Activated CD8-positive, alpha-beta memory T cell treated with anti-CD3 and anti-CD28 coated beads, Interleukin-2, amount 10 ng/mL, durations not matched to agents 7 days and 5 days (primary cell): ENCODE measurements around the gene KCNK2. TPM values are rescaled to one million over a fixed set of nuclear protein-coding genes. Genes with fewer than 3 reads are reported as not detected.

Source experiments
- ATAC-seq: fragments of 150-1000 bp; cut with Tn5 transposase; one replicate; pipeline ENCODE4 v1.10.0; 2021; ENCODE audit warnings: moderate library complexity
- CTCF ChIA-PET: fragments of 350-600 bp; sonication (Branson Sonifier 250); formaldehyde crosslinking; loops from one replicate; lab custom pipeline; 2021; ENCODE audit warnings: antibody characterized with exemption; lab: Charles Lee
- DNase-seq: peaks from one replicate; pipeline ENCODE4 v3.0.0-alpha.2; 2020
- H3K27ac Mint-ChIP-seq: one replicate; pipeline ENCODE4 v1.8.0; 2021; ENCODE audit warnings: mild to moderate bottlenecking, mixed read lengths
- H3K27me3 Mint-ChIP-seq: one replicate; pipeline ENCODE4 v1.8.0; 2021; ENCODE audit warnings: mixed read lengths
- H3K36me3 Mint-ChIP-seq: one replicate; pipeline ENCODE4 v1.8.0; 2021; ENCODE audit warnings: mild to moderate bottlenecking, mixed read lengths
- H3K4me1 Mint-ChIP-seq: one replicate; pipeline ENCODE4 v1.8.0; 2021; ENCODE audit warnings: mixed read lengths
- H3K4me3 Mint-ChIP-seq: one replicate; pipeline ENCODE4 v1.8.0; 2021; ENCODE audit warnings: mild to moderate bottlenecking, moderate library complexity, mixed read lengths
- H3K9me3 Mint-ChIP-seq: one replicate; pipeline ENCODE4 v1.8.0; 2022; ENCODE audit warnings: low read depth, mixed read lengths
- total RNA-seq, 2 experiments: library from RNA; stranded (reverse); gene quantifications; one replicate each; pipeline ENCODE4 v1.2.3, GENCODE V29; 2021

Gene KCNK2
- total RNA-seq, 2 experiments from 2014 or later: not detected

- CTCF ChIA-PET: no interaction called here
- Mint-ChIP-seq H3K27ac (no peak overlapping the region), H3K4me1 (no peaks in the 10 kb centered on the region), H3K27me3 (peaks cover 12% of the 10 kb centered on the region), H3K36me3 (no peaks in the 10 kb centered on the region), H3K9me3 (peaks cover 3% of the 10 kb centered on the region), H3K4me3 (no peak overlapping the region)
- no peak for DNase-seq
- ATAC-seq: no peak
Observed at GRCh38 chr1:215076322-215076721, 6.2 kb upstream of the KCNK2 start.

- Mint-ChIP-seq H3K27ac (no peak overlapping the region), H3K4me3 (no peak overlapping the region), H3K27me3 (peaks cover 36% of the 10 kb centered on the region), H3K4me1 (no peaks in the 10 kb centered on the region), H3K9me3 (peaks cover 3% of the 10 kb centered on the region), H3K36me3 (peaks cover 3% of the 10 kb centered on the region)
- CTCF ChIA-PET: no interaction called here
- ATAC-seq: no peak
- DNase-seq: no peak
Observed at GRCh38 chr1:215079456-215079855, 3.1 kb upstream of the KCNK2 start.

GRCh38 chr1:215081661-215082531 is 641 bp upstream of the KCNK2 start:
- Mint-ChIP-seq H3K27ac (no peak overlapping the region), H3K36me3 (peaks cover 3% of the 10 kb centered on the region), H3K9me3 (peaks cover 3% of the 10 kb centered on the region), H3K4me1 (no peaks in the 10 kb centered on the region), H3K4me3 (no peak overlapping the region), H3K27me3 (peaks cover 39% of the 10 kb centered on the region)
- CTCF ChIA-PET: no interaction called here
- ATAC-seq (no peak), DNase-seq (no peak)

GRCh38 chr1:215083383-215083961 is 935 bp downstream of the KCNK2 start:
- Mint-ChIP-seq H3K27ac (no peak overlapping the region), H3K9me3 (no peaks in the 10 kb centered on the region), H3K4me1 (no peaks in the 10 kb centered on the region), H3K27me3 (peaks cover 39% of the 10 kb centered on the region), H3K36me3 (peaks cover 3% of the 10 kb centered on the region), H3K4me3 (no peak overlapping the region)
- CTCF ChIA-PET: no interaction called here
- DNase-seq (no peak), ATAC-seq (no peak)

- peaks cover 3% of the 10 kb centered on the region for H3K36me3 Mint-ChIP-seq
- H3K4me3 Mint-ChIP-seq: no peak overlapping the region
- no peak for ATAC-seq
- peaks cover 39% of the 10 kb centered on the region for H3K27me3 Mint-ChIP-seq
- no peak for DNase-seq
- no peak overlapping the region for H3K27ac Mint-ChIP-seq
- CTCF ChIA-PET: no interaction called here
- H3K9me3 Mint-ChIP-seq: no peaks in the 10 kb centered on the region
- H3K4me1 Mint-ChIP-seq: no peaks in the 10 kb centered on the region
Observed at GRCh38 chr1:215084621-215085020, 2.1 kb downstream of the KCNK2 start.

- ATAC-seq (no peak), DNase-seq (no peak)
- H3K9me3 Mint-ChIP-seq: no peaks in the 10 kb centered on the region
- H3K36me3 Mint-ChIP-seq: no peaks in the 10 kb centered on the region
- H3K4me1 Mint-ChIP-seq: no peaks in the 10 kb centered on the region
- CTCF ChIA-PET: no interaction called here
- no peak overlapping the region for H3K4me3 Mint-ChIP-seq
- H3K27ac Mint-ChIP-seq: no peak overlapping the region
- H3K27me3 Mint-ChIP-seq: peaks cover 17% of the 10 kb centered on the region
Observed at GRCh38 chr1:215087603-215088002, 5.1 kb downstream of the KCNK2 start.

GRCh38 chr1:215094381-215094780 is 11.8 kb downstream of the KCNK2 start:
- DNase-seq (no peak), ATAC-seq (no peak)
- H3K9me3 Mint-ChIP-seq: peaks cover 3% of the 10 kb centered on the region
- H3K27me3 Mint-ChIP-seq: no peaks in the 10 kb centered on the region
- H3K4me3 Mint-ChIP-seq: no peak overlapping the region
- H3K36me3 Mint-ChIP-seq: no peaks in the 10 kb centered on the region
- no peaks in the 10 kb centered on the region for H3K4me1 Mint-ChIP-seq
- CTCF ChIA-PET: no interaction called here
- no peak overlapping the region for H3K27ac Mint-ChIP-seq

GRCh38 chr1:215095524-215095923 is 13.0 kb downstream of the KCNK2 start:
- Mint-ChIP-seq H3K27me3 (no peaks in the 10 kb centered on the region), H3K9me3 (peaks cover 3% of the 10 kb centered on the region), H3K27ac (no peak overlapping the region), H3K4me3 (no peak overlapping the region), H3K4me1 (no peaks in the 10 kb centered on the region), H3K36me3 (no peaks in the 10 kb centered on the region)
- CTCF ChIA-PET: no interaction called here
- DNase-seq (no peak), ATAC-seq (no peak)

- no peak for ATAC-seq
- peaks cover 3% of the 10 kb centered on the region for H3K9me3 Mint-ChIP-seq
- no peaks in the 10 kb centered on the region for H3K27me3 Mint-ChIP-seq
- H3K4me1 Mint-ChIP-seq: no peaks in the 10 kb centered on the region
- H3K36me3 Mint-ChIP-seq: no peaks in the 10 kb centered on the region
- H3K27ac Mint-ChIP-seq: no peak overlapping the region
- CTCF ChIA-PET: no interaction called here
- no peak overlapping the region for H3K4me3 Mint-ChIP-seq
- DNase-seq: no peak
Observed at GRCh38 chr1:215101511-215101910, 19.0 kb downstream of the KCNK2 start.

- no peaks in the 10 kb centered on the region for H3K36me3 Mint-ChIP-seq
- H3K9me3 Mint-ChIP-seq: peaks cover 2% of the 10 kb centered on the region
- H3K27me3 Mint-ChIP-seq: no peaks in the 10 kb centered on the region
- H3K4me3 Mint-ChIP-seq: no peak overlapping the region
- CTCF ChIA-PET: no interaction called here
- no peak for DNase-seq
- no peak for ATAC-seq
- H3K27ac Mint-ChIP-seq: no peak overlapping the region
- H3K4me1 Mint-ChIP-seq: no peaks in the 10 kb centered on the region
Observed at GRCh38 chr1:215104283-215104682, 21.7 kb downstream of the KCNK2 start.

GRCh38 chr1:215106067-215106466 is 23.5 kb downstream of the KCNK2 start:
- ATAC-seq: no peak
- Mint-ChIP-seq H3K27ac (no peak overlapping the region), H3K36me3 (no peaks in the 10 kb centered on the region), H3K4me1 (no peaks in the 10 kb centered on the region), H3K9me3 (peaks cover 2% of the 10 kb centered on the region), H3K27me3 (no peaks in the 10 kb centered on the region), H3K4me3 (no peak overlapping the region)
- no peak for DNase-seq
- CTCF ChIA-PET: no interaction called here

- CTCF ChIA-PET: no interaction called here
- Mint-ChIP-seq H3K4me3 (no peak overlapping the region), H3K4me1 (no peaks in the 10 kb centered on the region), H3K27ac (no peak overlapping the region), H3K27me3 (no peaks in the 10 kb centered on the region), H3K36me3 (no peaks in the 10 kb centered on the region), H3K9me3 (peaks cover 4% of the 10 kb centered on the region)
- no peak for ATAC-seq
- DNase-seq: no peak
Observed at GRCh38 chr1:215109171-215109570, 26.6 kb downstream of the KCNK2 start.

GRCh38 chr1:215111916-215112315 is 29.4 kb downstream of the KCNK2 start:
- H3K27ac Mint-ChIP-seq: no peak overlapping the region
- DNase-seq (no peak), ATAC-seq (no peak)
- H3K9me3 Mint-ChIP-seq: peaks cover 4% of the 10 kb centered on the region
- no peaks in the 10 kb centered on the region for H3K4me1 Mint-ChIP-seq
- no peaks in the 10 kb centered on the region for H3K36me3 Mint-ChIP-seq
- CTCF ChIA-PET: no interaction called here
- no peak overlapping the region for H3K4me3 Mint-ChIP-seq
- H3K27me3 Mint-ChIP-seq: no peaks in the 10 kb centered on the region

GRCh38 chr1:215113776-215114153 is 31.2 kb downstream of the KCNK2 start:
- Mint-ChIP-seq H3K4me3 (no peak overlapping the region), H3K27ac (no peak overlapping the region), H3K27me3 (no peaks in the 10 kb centered on the region), H3K4me1 (no peaks in the 10 kb centered on the region), H3K9me3 (peaks cover 2% of the 10 kb centered on the region), H3K36me3 (no peaks in the 10 kb centered on the region)
- DNase-seq (no peak), ATAC-seq (no peak)
- CTCF ChIA-PET: no interaction called here
